Panc1 (cell line): ENCODE data around the gene CACNA1B. TPM values are rescaled to one million over a fixed set of nuclear protein-coding genes. Genes with fewer than 3 reads are reported as not detected.

Experiments used
- ATAC-seq: fragments of 200-7000 bp; cut with Tn5 transposase; 2 replicates; pipeline ENCODE4 v1.9.1; 2020; ENCODE audit warnings: mild to moderate bottlenecking, moderate library complexity
- BruUV-seq: library from RNA; stranded (reverse); fragments of 400-500 nt; replicated peaks from 2 replicates; lab custom pipeline; 2021; lab: Mats Ljungman, UMichigan
- CTCF ChIA-PET: fragments of 300-600 bp; sonication (Branson Sonifier 250); formaldehyde crosslinking; loops from one replicate; lab custom pipeline; 2022; ENCODE audit warnings: antibody characterized with exemption; lab: Charles Lee
- POLR2A ChIA-PET: fragments of 300-600 bp; sonication (Branson Sonifier 250); formaldehyde crosslinking; loops from one replicate; lab custom pipeline; 2022; ENCODE audit warnings: antibody characterized with exemption; lab: Charles Lee
- DNase-seq: peaks from one replicate; pipeline ENCODE4 v3.0.0-alpha.2; 2010; ENCODE audit warnings: low read depth, low spot score
- H3K27ac ChIP-seq: 2 replicates; pipeline ENCODE4 v1.5.1; 2011; ENCODE audit warnings: mild to moderate bottlenecking, low read length, inconsistent platforms
- H3K27me3 ChIP-seq: fragments of 200-500 bp; sonication (Bioruptor generic); 2 replicates; pipeline ENCODE4 v1.6.0; 2014; ENCODE audit warnings: low read length, inconsistent platforms; ENCODE audit not compliant: control insufficient read depth, insufficient read depth
- H3K36me3 ChIP-seq: fragments of 200-500 bp; sonication (Bioruptor generic); 2 replicates; pipeline ENCODE4 v1.5.1; 2014; ENCODE audit warnings: inconsistent platforms, mild to moderate bottlenecking, low read length, moderate library complexity; ENCODE audit not compliant: control insufficient read depth, insufficient read depth
- H3K4me1 ChIP-seq: 2 replicates; pipeline ENCODE4 v1.5.1; 2011; ENCODE audit warnings: inconsistent platforms, mild to moderate bottlenecking, low read length, moderate library complexity; ENCODE audit not compliant: control insufficient read depth, insufficient read depth
- H3K4me3 ChIP-seq, 2 experiments: 2 replicates each; pipeline ENCODE4 v1.5.1; 2011 to 2012; ENCODE audit warnings: low read depth in 2 of 2, low read length in 2 of 2, mild to moderate bottlenecking in 2 of 2, inconsistent platforms in 1 of 2, moderate library complexity in 1 of 2
- H3K9me3 ChIP-seq: fragments of 200-500 bp; sonication (Bioruptor generic); 2 replicates; pipeline ENCODE4 v1.5.1; 2014; ENCODE audit warnings: low read depth, mild to moderate bottlenecking, inconsistent platforms, low read length, moderate library complexity; ENCODE audit not compliant: control insufficient read depth, insufficient read depth
- POLR2AphosphoS5 ChIP-seq: IDR thresholded peaks from 2 replicates; pipeline ENCODE4 v1.6.1; 2012; ENCODE audit warnings: mild to moderate bottlenecking, low read depth, low read length, moderate library complexity
- REST ChIP-seq, 2 experiments: IDR thresholded peaks; 2 replicates each; pipeline ENCODE4 v1.6.1; 2011 to 2012; ENCODE audit warnings: low read depth in 2 of 2, control low read depth in 1 of 2, low read length in 1 of 2, mild to moderate bottlenecking in 1 of 2, moderate library complexity in 1 of 2; ENCODE audit not compliant: insufficient read depth in 1 of 2
- SIN3A ChIP-seq: IDR thresholded peaks from 2 replicates; pipeline ENCODE4 v1.6.1; 2012; ENCODE audit warnings: low read depth, mild to moderate bottlenecking, low read length, moderate library complexity, borderline replicate concordance; ENCODE audit not compliant: insufficient read depth
- TCF7L2 ChIP-seq: IDR thresholded peaks from 2 replicates; pipeline ENCODE4 v1.6.1; 2011; ENCODE audit warnings: mild to moderate bottlenecking, low read depth, low read length, inconsistent platforms
- in situ Hi-C: cut with HindIII; loops from 2 replicates; pipeline ENCODE4 v1.10.0; 2016; ENCODE audit warnings: low sequenced_read_pairs, low pct_unique_long_range_greater_than_20kb
- intact Hi-C: fragments of 100-400 bp; cut with micrococcal nuclease; formaldehyde crosslinking; loops from one replicate; pipeline ENCODE4 v1.10.0; 2022; ENCODE audit not compliant: unreplicated experiment
- total RNA-seq: library from RNA; stranded (reverse); gene quantifications from one replicate; pipeline ENCODE4 v1.2.1, GENCODE V29; 2021; ENCODE audit not compliant: unreplicated experiment
- TF ChIP-seq, protein P1 (sequence below): fragments of 450-650 bp; IDR thresholded peaks from 2 replicates; pipeline ENCODE4 v1.5.1; 2017; ENCODE audit warnings: mild to moderate bottlenecking

Gene CACNA1B
- total RNA-seq, 1 experiment from 2014 or later = 0.49 TPM

DNA sequence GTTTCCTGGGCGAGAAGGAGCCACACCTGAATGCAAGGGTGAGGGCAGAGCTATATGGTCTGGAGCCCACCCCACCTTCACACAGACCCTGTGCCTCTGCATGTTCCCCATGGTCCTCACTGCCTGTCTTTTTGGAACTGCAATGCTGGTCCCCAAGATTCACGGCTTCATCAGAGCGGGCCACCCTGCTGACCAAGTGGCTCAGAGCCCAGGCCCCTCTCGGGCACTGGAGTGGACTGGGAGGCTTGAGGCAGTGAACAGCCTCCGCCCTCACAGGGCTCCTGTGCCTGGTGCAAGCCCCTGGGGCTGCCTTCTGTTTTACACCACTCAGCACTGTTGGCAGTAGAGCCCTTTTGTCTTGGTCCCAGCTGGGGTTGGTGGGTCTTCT is 143.2 kb downstream of the CACNA1B start:
- no peaks in the 10 kb centered on the region for H3K36me3 ChIP-seq
- intact Hi-C loops (no loop called here), in situ Hi-C loops (no loop called here)
- H3K4me1 ChIP-seq = no peaks in the 10 kb centered on the region
- no peaks in the 10 kb centered on the region for H3K27me3 ChIP-seq
- H3K27ac ChIP-seq = no peak overlapping the region
- POLR2A ChIA-PET = no interaction called here
- DNase-seq (no peak), ATAC-seq (no peak)
- no peaks in the 10 kb centered on the region for H3K9me3 ChIP-seq
- BruUV-seq = no TSS peak
- no peak for TF ChIP-seq REST (IDR thresholded peaks at IDR 0.05; ENCODE audit: insufficient read depth in 1 of 2, low read depth in 2 of 2, low read length in 1 of 2)
- TF ChIP-seq, protein P1, sequence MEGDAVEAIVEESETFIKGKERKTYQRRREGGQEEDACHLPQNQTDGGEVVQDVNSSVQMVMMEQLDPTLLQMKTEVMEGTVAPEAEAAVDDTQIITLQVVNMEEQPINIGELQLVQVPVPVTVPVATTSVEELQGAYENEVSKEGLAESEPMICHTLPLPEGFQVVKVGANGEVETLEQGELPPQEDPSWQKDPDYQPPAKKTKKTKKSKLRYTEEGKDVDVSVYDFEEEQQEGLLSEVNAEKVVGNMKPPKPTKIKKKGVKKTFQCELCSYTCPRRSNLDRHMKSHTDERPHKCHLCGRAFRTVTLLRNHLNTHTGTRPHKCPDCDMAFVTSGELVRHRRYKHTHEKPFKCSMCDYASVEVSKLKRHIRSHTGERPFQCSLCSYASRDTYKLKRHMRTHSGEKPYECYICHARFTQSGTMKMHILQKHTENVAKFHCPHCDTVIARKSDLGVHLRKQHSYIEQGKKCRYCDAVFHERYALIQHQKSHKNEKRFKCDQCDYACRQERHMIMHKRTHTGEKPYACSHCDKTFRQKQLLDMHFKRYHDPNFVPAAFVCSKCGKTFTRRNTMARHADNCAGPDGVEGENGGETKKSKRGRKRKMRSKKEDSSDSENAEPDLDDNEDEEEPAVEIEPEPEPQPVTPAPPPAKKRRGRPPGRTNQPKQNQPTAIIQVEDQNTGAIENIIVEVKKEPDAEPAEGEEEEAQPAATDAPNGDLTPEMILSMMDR = no peak
- CTCF ChIA-PET = no interaction called here
- H3K4me3 ChIP-seq = no peak overlapping the region

DNA sequence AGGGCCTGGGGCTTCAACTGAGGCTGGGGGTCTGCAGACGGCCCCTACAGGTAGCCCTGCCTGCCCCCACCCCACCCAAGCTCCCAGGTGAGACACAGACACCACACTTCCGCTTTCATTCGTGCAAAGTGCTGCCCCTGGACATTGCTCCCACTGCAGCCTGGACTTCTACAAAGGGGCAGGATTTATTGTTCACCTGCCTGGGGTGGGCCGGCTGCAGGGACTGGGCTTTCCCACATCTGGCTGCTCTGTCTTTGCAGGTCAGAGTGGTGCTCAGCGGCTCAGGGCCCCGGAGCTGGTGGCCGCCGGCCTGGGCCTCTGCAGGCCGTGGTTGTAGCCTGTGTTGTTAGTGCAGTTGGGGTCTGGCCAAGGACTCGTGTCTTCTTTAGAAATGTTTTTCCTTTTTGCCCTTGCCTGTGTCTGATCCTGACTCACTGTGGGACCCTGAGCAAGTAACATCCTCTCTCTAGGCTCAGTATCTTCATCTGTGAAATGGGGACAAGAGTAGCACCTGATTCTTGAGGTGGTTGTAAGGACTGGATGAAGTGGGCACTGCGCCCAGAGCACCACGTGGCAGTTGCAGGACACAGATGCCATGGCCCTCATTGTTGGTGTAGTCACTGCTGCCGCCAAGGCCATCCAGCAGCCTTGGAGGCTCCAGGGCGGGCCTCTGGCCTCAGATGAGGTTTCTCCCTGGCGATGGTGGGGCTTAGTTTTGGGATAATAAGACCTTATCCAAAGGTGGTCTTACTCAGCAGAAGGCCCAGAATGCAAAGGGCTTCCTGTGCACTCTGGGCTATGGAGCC is 143.9 kb downstream of the CACNA1B start:
- intact Hi-C loops = no loop called here
- in situ Hi-C loops = no loop called here
- POLR2A ChIA-PET = no interaction called here

More for the DNA sequence above, 143.9 kb downstream of the CACNA1B start:
- Histone ChIP-seq H3K27ac (no peak overlapping the region), H3K4me1 (no peaks in the 10 kb centered on the region), H3K36me3 (no peaks in the 10 kb centered on the region), H3K9me3 (no peaks in the 10 kb centered on the region), H3K27me3 (no peaks in the 10 kb centered on the region), H3K4me3 (no peak overlapping the region)
- BruUV-seq = no TSS peak
- TF ChIP-seq SIN3A (no peak), REST (IDR thresholded peaks at IDR 0.05; ENCODE audit: insufficient read depth in 1 of 2, low read depth in 2 of 2, low read length in 1 of 2) (no peak), TCF7L2 (no peak), POLR2AphosphoS5 (no peak)
- TF ChIP-seq, protein P1 = no peak
- CTCF ChIA-PET = no interaction called here
- ATAC-seq (no peak), DNase-seq (no peak)
